Measurements from ENCODE around the gene TP53I11. TPM values are rescaled to one million over a fixed set of nuclear protein-coding genes. Genes with fewer than 3 reads are reported as not detected.

The TP53I11 gene
- total RNA-seq, result 36.9 and 50.0 TPM in 2 replicates

GRCh38 chr11:44950625-44951476, at the start of gene TP53I11:
TP53I11 (minus strand) TSS chr11:44950883; CDS start chr11:44938335, 12,548 bp downstream.

Other genes starting within 250 kb of the TP53I11 start
- 60.3 and 71.2 TPM in 2 replicates for gene TSPAN18, start 223.9 kb downstream of the TP53I11 start, total RNA-seq
- 9.6 and 12.4 TPM in 2 replicates for gene PRDM11, start 195.8 kb upstream of the TP53I11 start, total RNA-seq

Measured in vein endothelial cell (primary cell).